GM19467 (cell line): ENCODE measurements around the gene PROCR.
"Not testable (repeated sequence)": the region's sequence is repeated elsewhere in the genome, so short reads cannot be mapped to it uniquely, and the experiment has no call there.

Source experiments
- ATAC-seq: cut with Tn5 transposase; IDR thresholded peaks from one replicate; pipeline ENCODE4 v1.9.1; 2021; ENCODE audit warnings: mild to moderate bottlenecking, moderate library complexity; ENCODE audit not compliant: unreplicated experiment

The PROCR gene

DNA sequence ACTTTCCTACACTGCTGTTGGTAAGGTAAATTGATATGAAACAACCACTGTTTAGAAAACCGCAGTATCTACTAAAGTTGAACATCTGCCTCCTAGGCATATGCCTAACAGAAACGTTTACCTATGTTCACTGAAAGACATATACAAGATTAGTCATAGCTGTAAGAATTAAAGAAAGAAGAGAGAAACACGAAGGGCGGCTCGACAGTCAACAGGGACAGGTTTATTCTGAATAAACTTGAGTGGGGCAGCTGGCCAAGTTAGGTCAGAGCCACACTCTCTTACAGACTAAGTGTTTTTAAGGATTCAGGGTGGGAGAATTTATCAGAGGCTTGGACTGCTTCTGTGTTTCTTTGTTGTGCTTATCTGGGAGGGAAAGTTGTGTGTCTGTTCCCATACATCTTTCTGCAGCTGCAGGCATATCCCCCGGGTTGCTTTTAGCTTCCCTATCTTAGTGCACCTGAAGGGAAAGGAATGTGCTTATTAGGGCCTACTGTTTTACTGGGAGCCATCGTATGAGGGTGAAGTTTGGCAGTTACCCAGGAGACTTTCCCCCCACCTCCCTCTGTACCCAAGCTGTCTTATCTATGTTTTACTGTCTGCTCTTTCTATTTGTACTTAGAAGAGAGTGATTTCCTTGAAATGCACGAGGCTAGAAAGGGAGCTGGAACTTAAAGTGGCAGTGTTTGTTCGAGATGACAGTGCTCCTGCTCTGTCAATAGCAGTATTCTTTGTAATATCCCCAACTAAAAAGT lies 20.4 kb downstream of the PROCR start:
- no peak for ATAC-seq

GRCh38 chr20:35193031-35193791 lies 21.3 kb downstream of the PROCR start:
- ATAC-seq = not testable (repeated sequence)

DNA sequence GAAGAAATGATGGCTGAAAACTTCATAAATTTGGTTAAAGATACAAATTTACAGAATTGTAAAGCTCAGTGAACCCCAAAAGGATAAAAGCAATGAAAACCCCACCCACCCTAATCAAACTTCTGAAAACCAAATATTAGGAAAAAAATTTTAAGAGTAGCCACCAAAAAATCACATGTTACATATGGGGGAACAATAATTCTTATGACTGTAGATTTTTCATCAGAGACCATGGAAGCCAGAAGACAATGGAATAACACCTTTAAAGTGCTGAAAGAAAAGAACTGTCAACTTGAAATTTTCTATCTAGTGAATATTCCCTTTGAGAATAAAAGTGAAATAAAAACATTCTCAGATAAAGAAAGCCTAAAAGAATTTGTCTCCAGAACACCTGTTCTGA lies 24.4 kb downstream of the PROCR start:
- no peak for ATAC-seq

DNA sequence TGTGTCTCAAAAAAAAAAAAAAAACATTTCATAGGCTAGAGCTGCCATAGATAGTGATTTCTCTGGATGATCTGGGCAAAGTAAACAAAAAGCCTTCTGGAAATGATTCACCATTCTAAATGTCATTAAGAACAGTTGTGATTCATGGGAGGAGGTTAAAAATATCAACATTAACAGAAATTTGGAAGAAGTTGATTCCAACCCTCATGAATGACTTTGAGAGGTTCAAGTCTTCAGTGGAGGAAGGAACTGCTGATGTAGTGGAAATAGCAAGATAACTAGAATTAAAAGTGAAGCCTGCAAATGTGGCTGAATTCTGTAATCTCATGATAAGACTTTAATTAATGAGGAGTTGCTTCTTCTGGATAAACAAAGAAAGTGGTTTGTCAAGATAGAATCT lies 27.9 kb downstream of the PROCR start:
- ATAC-seq = no peak

DNA sequence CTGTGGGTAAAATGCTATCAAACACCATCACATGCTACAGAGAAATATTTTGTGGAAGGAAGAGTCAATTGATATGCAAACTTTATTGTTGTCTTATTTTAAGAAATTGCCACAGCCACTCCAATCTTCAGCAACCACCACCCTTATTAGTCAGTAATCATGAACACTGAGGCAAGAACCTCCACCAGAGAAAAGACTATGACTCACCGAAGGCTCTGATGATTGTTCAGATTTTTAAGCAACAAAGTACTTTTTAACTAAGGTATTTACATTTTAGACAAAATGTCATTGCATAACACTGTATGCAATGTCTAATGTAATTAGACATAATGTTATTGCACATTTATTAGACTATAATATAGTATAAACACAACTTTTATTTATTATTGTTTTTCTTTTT lies 28.4 kb downstream of the PROCR start:
- ATAC-seq = no peak

- not testable (repeated sequence) for ATAC-seq
Observed at GRCh38 chr20:35201467-35201866, 29.6 kb downstream of the PROCR start.

GRCh38 chr20:35206802-35207201 lies 34.9 kb downstream of the PROCR start:
- no peak for ATAC-seq

- no peak for ATAC-seq
Observed at GRCh38 chr20:35207950-35208611, 36.2 kb downstream of the PROCR start.

DNA sequence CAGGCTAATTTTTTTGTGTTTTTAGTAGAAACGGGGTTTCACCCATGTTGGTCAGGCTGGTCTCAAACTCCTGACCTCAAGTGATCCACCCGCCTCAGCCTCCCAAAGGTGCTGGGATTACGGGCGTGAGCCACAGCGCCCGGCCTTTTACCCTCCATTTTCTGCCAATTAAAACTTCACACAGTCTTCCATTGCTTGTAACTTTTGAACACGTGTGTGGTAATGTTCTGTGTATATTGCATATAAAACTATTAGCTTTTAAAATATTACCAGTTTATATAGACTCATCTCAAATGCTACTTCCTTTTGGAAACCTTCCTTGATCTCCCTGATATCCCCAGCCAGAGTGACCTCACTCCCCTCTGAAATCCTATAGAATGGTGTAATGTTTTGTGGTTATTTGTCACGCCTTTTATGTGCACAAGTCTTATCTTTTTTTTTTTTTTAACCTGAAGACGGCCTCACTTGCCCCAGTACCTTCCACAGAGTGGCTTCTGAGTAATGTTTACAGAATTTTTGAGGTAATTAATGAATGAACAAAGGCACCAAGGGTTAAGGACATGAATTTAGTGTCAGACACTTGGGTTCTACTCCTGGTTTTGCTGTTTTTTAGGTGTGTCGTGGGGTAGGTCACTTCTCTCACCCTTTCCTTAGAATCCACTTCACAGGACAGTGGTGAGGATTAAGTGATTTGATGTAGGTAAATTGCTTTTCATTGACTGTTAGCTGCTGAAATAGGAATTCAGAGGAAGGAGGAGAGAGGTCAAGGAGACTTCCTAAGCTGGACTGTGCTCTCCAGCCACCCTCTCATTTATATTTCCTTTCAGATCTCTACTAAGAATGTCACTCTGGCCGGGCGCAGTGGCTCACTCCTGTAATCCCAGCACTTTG lies 43.4 kb downstream of the PROCR start:
- no peak for ATAC-seq

- no peak for ATAC-seq
Observed at GRCh38 chr20:35216541-35216940, 44.7 kb downstream of the PROCR start.

- ATAC-seq = no peak
Observed at GRCh38 chr20:35223941-35224340, 52.1 kb downstream of the PROCR start.

DNA sequence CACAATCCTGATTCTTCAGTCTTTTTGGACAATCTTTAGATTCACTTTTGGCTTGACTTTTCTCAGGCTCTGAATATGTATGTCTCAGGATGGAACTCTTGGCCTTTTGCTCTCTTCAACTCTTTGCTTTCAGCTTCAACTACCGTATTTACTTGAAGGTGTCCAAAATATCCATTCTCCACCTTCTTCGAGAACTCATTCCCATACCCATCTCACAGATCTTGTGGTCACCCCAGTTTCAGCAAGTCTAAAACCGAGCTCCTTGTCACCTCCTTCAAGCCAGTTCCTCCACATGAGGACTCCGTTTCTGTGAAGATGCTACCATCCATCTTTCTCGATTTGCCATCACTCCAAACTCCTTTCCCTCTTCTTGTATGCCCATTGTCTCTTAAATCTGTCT lies 52.7 kb downstream of the PROCR start:
- no peak for ATAC-seq

DNA sequence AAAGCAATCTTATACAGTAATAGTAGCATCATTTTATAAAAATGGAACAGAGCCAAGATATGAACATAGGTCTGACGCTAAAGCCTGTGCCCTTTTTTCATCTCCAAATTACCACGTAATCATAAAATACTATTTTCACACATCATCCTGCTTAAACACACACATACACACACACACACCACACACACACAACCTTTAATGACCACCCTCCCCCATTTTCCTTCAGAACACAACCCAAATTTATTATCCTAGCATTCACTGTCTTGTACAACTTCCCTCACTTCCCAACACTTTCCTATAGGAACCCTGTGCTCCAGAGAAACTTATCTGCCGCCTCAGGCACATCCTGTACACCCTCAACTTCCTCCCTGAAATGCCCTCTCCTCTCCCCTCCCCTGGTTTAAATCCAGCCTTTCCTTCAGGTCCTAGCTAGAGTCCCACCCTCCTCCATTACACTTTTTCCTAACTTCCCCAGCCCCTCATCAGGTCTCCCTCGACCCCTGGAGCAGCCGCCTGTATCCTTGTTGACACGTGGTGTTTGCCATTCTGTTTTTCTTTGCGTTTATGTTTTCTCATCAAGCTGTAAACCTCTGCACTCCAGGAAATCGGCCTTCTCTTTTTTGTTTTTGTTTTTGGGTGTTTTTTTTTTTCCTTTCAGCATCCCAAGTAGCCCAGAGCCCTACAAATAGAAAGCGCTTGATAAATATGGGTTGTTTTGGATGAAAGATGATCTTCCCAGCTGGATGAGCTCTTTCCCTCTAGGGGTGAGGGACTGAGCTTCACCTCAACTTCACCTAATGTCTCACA lies 53.6 kb downstream of the PROCR start:
- no peak for ATAC-seq

GRCh38 chr20:35226126-35226883 lies 54.4 kb downstream of the PROCR start, which contains the start of gene MMP24:
Gene MMP24, plus strand, starts transcription at chr20:35226690. Its CDS starts 49 bp downstream, at chr20:35226739.
- ATAC-seq = no peak
